Measurements from ENCODE around the gene FGF18. TPM values are rescaled to one million over a fixed set of nuclear protein-coding genes. Genes with fewer than 3 reads are reported as not detected.

FGF18 gene
- total and polyA plus RNA-seq, 2 of the 4 experiments (the other 2 are of a cell fraction): 0.15 TPM; not detected in 1

DNA sequence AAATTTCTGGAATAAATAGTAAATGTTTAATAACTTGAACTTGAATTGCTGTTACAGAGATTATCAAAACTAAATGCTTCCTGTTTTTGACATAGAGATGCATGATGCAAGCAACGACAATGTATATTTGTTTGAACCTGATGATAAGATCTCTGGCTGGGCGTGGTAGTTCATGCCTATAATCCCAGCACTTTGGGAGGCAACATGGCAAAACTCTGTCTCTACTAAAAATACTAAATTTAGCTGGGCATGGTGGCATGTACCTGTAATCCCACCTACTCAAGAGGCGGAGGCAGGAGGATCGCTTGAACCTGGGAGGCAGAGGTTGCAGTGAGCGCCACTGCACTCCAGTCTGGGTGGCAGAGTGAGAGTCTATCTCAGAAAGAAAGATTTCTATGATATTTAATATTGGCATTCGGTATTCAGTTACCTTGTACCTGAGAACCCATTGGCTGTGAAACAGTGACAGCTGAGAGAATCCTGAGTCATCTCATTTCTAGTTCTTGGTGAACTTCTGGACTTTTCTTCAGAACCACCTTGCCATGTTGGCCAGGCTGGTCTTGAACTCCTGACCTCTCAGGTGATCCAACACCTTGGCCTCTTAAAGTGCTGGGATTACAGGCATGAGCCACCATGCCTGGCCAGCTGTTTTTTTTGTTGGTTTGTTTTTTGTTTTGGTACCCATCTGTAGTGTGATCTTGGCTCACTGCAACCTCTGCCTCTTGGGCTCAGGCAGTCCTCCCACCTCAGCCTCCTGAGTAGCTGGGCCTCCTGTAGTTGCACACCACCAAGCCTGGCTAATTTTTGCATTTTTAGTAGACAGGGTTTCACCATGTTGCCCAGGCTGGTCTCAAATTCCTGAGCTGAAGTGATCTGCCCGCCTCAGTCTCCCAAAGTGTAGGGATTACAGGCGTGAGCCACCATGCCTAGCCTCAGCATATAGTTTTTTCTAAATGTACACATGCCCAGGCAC is 10.0 kb upstream of the FGF18 start:
- Histone ChIP-seq H3K23ac (ENCODE audit: low read depth, low read length) (peak overlapping the region; percentile 42; the same call in 1 of the 2 replicates), H3K27ac (ENCODE audit: insufficient read depth, low read length) (no peak overlapping the region), H2BK5ac (ENCODE audit: low read depth, low read length, poor library complexity, severe bottlenecking) (no peak overlapping the region), H2BK15ac (ENCODE audit: low read depth, low read length) (no peak overlapping the region), H2BK20ac (ENCODE audit: low read depth, low read length) (no peak overlapping the region), H3K14ac (replicated peaks; ENCODE audit: low read depth, low read length) (no peak overlapping the region), H3K9me1 (ENCODE audit: insufficient read depth, low read length) (peaks cover 6% of the 10 kb centered on the region; the same call in 1 of the 2 replicates), H3K9me3 (ENCODE audit: control insufficient read depth, insufficient read depth, low read length) (no peaks in the 10 kb centered on the region), H3K56ac (ENCODE audit: extremely low read depth, insufficient read depth, low read length) (no peak overlapping the region), H2AFZ (replicated peaks; ENCODE audit: low read length, poor library complexity) (no peak overlapping the region), H3K27me3 (ENCODE audit: control insufficient read depth, insufficient read depth, low read length) (no peaks in the 10 kb centered on the region), H4K91ac (ENCODE audit: insufficient read depth, low read depth, low read length) (no peak overlapping the region), H4K5ac (ENCODE audit: low read depth, low read length) (no peak overlapping the region), H3K4me2 (ENCODE audit: low read depth, low read length) (no peak overlapping the region), H3K9ac (ENCODE audit: low read depth, low read length) (no peak overlapping the region), H3K18ac (ENCODE audit: low read depth, low read length) (no peak overlapping the region), H2AK9ac (replicated peaks; ENCODE audit: low read depth, low read length, poor library complexity) (no peak overlapping the region), H3K79me1 (ENCODE audit: low read depth in 1 of 2, low read length in 2 of 2) (peaks cover 28 to 70% of the 10 kb centered on the region in 2 experiments; a peak in 3 of 4 replicates), H3K4me3 (ENCODE audit: insufficient read depth, low read depth, low read length) (no peak overlapping the region), H4K20me1 (ENCODE audit: insufficient read depth, low read length) (peaks cover 90% of the 10 kb centered on the region), H3K4me1 (ENCODE audit: control insufficient read depth, insufficient read depth, low read length) (peaks cover 10% of the 10 kb centered on the region), H3K36me3 (ENCODE audit: control insufficient read depth, insufficient read depth, low read length) (peaks cover 48% of the 10 kb centered on the region), H2BK120ac (ENCODE audit: low read depth, low read length) (no peak overlapping the region), H2AK5ac (ENCODE audit: low read depth, low read length) (no peak overlapping the region), H4K8ac (ENCODE audit: low read depth in 2 of 2, low read length in 2 of 2) (no peak overlapping the region), H3K4ac (ENCODE audit: low read depth, low read length) (no peak overlapping the region)
- whole genome bisulfite sequencing, 2 experiments (ENCODE audit: extremely low coverage in 2 of 2, insufficient read length in 1 of 2): 100% methylated on average over 1 of the region's 8 CpGs; no CpG with 5 or more reads in 1 of the 2 experiments
- POLR2A ChIA-PET (ENCODE audit: unreplicated experiment): no interaction called here
- dilution Hi-C loops (cut with HindIII; ENCODE audit: low sequenced_read_pairs, unreplicated experiment): no loop called here
- ATAC-seq (ENCODE audit: low read depth): no peak
- intact Hi-C loops (cut with micrococcal nuclease): loop anchor here (10.0 kb wide), 1 partner anchor 185 kb away; no protein-coding TSS in a partner anchor
- BruUV-seq (replicated peaks): no TSS peak
- no peak for DNase-seq
- in situ Hi-C loops (cut with MboI; ENCODE audit: low sequenced_read_pairs): loop anchor here (10.0 to 25.0 kb wide), 3 partner anchors 635 to 878 kb away; partner anchors contain the start of genes EFCAB9, STK10 and UBTD2
- CTCF ChIA-PET: no interaction called here
- TF ChIP-seq RAD21 (IDR thresholded peaks at IDR 0.05; ENCODE audit: low read length): no peak
- TF ChIP-seq NFE2L2 (IDR thresholded peaks at IDR 0.05; ENCODE audit: low read depth, low read length): no peak
- TF ChIP-seq CHD1 (IDR thresholded peaks at IDR 0.05; ENCODE audit: low read depth, low read length): no peak
- TF ChIP-seq CEBPB (IDR thresholded peaks at IDR 0.05; ENCODE audit: low read depth, low read length): no peak
- no peak for TF ChIP-seq RFX5 (IDR thresholded peaks at IDR 0.05; ENCODE audit: low read depth, low read length)
- TF ChIP-seq MAZ (IDR thresholded peaks at IDR 0.05; ENCODE audit: borderline replicate concordance, low read depth, low read length): no peak
- TF ChIP-seq MXI1 (IDR thresholded peaks at IDR 0.05; ENCODE audit: borderline replicate concordance, low read depth, low read length): no peak
- TF ChIP-seq, protein P1, sequence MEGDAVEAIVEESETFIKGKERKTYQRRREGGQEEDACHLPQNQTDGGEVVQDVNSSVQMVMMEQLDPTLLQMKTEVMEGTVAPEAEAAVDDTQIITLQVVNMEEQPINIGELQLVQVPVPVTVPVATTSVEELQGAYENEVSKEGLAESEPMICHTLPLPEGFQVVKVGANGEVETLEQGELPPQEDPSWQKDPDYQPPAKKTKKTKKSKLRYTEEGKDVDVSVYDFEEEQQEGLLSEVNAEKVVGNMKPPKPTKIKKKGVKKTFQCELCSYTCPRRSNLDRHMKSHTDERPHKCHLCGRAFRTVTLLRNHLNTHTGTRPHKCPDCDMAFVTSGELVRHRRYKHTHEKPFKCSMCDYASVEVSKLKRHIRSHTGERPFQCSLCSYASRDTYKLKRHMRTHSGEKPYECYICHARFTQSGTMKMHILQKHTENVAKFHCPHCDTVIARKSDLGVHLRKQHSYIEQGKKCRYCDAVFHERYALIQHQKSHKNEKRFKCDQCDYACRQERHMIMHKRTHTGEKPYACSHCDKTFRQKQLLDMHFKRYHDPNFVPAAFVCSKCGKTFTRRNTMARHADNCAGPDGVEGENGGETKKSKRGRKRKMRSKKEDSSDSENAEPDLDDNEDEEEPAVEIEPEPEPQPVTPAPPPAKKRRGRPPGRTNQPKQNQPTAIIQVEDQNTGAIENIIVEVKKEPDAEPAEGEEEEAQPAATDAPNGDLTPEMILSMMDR (conservative IDR thresholded peaks at IDR 0.05; ENCODE audit: low read depth, low read length): no peak
- TF ChIP-seq BHLHE40 (IDR thresholded peaks at IDR 0.05; ENCODE audit: low read depth, low read length): no peak
- TF ChIP-seq, protein P2, sequence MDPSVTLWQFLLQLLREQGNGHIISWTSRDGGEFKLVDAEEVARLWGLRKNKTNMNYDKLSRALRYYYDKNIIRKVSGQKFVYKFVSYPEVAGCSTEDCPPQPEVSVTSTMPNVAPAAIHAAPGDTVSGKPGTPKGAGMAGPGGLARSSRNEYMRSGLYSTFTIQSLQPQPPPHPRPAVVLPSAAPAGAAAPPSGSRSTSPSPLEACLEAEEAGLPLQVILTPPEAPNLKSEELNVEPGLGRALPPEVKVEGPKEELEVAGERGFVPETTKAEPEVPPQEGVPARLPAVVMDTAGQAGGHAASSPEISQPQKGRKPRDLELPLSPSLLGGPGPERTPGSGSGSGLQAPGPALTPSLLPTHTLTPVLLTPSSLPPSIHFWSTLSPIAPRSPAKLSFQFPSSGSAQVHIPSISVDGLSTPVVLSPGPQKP (IDR thresholded peaks at IDR 0.05; ENCODE audit: borderline replicate concordance, low read depth, low read length): no peak
- TF ChIP-seq FOS (IDR thresholded peaks at IDR 0.05; ENCODE audit: low read depth, low read length): no peak
- TF ChIP-seq, protein P3, sequence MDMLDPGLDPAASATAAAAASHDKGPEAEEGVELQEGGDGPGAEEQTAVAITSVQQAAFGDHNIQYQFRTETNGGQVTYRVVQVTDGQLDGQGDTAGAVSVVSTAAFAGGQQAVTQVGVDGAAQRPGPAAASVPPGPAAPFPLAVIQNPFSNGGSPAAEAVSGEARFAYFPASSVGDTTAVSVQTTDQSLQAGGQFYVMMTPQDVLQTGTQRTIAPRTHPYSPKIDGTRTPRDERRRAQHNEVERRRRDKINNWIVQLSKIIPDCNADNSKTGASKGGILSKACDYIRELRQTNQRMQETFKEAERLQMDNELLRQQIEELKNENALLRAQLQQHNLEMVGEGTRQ (IDR thresholded peaks at IDR 0.05; ENCODE audit: low read depth, low read length): no peak
- no peak for TF ChIP-seq POLR2A (IDR thresholded peaks at IDR 0.05; ENCODE audit: low read depth, low read length)
- TF ChIP-seq MAFK (IDR thresholded peaks at IDR 0.05; ENCODE audit: low read depth, low read length): no peak
